Measurements from ENCODE around the gene KIF13A.
"Not testable (repeated sequence)": the region's sequence is repeated elsewhere in the genome, so short reads cannot be mapped to it uniquely, and the experiment has no call there.

KIF13A gene

DNA sequence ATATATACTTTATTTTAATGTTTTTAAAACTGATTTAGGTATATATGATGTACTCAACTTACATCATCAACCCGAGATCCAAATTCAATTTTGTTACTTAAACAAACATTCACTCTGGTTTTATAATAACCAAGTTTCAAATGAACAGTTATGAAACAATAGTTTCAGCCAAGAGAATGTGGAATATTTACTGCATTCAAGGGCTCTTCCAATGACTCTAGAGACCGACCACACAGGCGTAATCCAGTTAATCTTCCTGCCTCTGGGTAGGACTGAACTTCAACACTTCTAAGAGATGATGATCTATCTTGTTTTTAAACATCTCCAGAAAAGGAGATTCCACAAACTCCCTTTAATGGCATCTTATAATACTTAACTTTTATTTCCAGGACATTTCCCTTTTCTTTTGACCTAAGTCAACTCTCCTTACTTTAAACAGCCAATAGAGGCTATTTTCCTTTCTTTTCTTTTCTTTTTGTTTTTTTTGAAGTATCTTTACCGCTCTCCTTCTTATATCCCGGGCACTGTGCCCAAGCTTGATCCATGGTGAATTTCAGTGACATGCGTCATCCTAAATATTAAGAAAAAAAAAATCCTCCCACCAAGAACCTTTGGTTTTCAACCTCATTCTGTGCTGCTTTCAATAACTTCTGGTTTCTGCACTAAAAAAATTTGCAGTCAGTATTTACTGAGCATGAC is 110.1 kb downstream of the KIF13A start:
- no peak for DNase-seq (ENCODE audit: low read depth in 2 of 3, low spot score in 2 of 3)

GRCh38 chr6:17874753-17875152 is 112.7 kb downstream of the KIF13A start:
- DNase-seq (ENCODE audit: low read depth in 2 of 3, low spot score in 2 of 3), result no peak

GRCh38 chr6:17872908-17873307 is 114.5 kb downstream of the KIF13A start:
- DNase-seq (ENCODE audit: low read depth in 2 of 3, low spot score in 2 of 3), result no peak

DNA sequence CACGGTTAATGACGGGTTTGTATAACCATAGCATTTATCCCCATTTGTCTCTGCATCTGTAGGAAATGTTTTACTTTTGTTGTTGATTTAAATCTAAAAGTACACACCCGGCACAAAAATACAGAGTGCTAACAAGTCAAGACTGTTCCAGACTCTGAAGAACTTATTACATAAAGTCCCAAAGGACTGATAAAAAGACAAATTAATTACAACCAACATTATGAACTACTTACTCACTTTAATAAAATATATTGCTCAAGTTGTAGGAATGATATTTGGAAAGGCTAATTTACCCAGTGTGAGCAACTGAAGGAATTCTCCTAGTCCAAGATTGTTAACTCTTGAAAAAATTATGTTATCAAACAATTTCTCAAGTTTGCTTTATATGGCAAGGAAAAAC is 115.6 kb downstream of the KIF13A start:
- DNase-seq (ENCODE audit: low read depth in 2 of 3, low spot score in 2 of 3), result no peak

- DNase-seq (ENCODE audit: low read depth in 2 of 3, low spot score in 2 of 3), result no peak
These were observed 116.3 kb downstream of the KIF13A start for GRCh38 chr6:17871189-17871519.

- DNase-seq (ENCODE audit: low read depth in 2 of 3, low spot score in 2 of 3), result no peak
These were observed 116.9 kb downstream of the KIF13A start for GRCh38 chr6:17870300-17871188.

DNA sequence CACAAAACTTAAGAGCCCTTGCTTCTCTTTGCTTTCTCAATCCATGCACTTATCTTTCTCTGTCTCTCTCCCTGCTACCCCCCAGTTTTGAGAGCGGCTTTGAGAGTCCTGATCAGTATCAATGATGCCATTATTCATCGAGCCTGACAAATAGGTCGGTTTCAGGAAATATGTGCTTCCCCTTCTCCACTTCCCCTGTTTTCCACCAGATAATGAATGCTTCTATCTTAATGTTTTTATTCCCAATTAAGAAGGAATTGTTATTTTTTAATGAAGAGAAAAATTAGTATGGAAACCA is 117.7 kb downstream of the KIF13A start:
- DNase-seq (ENCODE audit: low read depth in 2 of 3, low spot score in 2 of 3), result no peak

- no peak for DNase-seq (ENCODE audit: low read depth in 2 of 3, low spot score in 2 of 3)
These were observed 118.3 kb downstream of the KIF13A start for GRCh38 chr6:17869010-17869752.

DNA sequence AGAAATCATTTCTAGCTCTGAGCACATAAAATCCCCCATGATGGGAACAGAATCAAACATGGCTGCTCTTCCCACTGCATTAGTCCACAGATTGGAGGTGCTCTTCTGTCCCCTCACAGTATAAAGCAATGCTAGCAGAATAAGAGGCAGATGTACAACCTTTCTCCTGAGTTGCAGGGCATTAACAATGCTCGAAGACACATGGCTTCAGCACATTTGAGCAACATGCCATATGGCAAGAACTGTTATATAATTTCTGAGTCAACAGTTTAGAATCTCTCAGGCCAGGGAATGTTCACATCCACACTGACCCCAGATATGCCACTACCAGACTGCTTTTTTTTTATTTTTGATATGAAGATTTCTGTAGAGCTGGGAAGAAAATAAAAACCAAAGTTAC is 119.6 kb downstream of the KIF13A start:
- no peak for DNase-seq (ENCODE audit: low read depth in 2 of 3, low spot score in 2 of 3)

GRCh38 chr6:17866876-17867444 is 120.5 kb downstream of the KIF13A start:
- no peak for DNase-seq (ENCODE audit: low read depth in 2 of 3, low spot score in 2 of 3)

- no peak for DNase-seq (ENCODE audit: low read depth in 2 of 3, low spot score in 2 of 3)
These were observed 121.4 kb downstream of the KIF13A start for GRCh38 chr6:17865798-17866725.

GRCh38 chr6:17865243-17865642 is 122.2 kb downstream of the KIF13A start:
- DNase-seq (ENCODE audit: low read depth in 2 of 3, low spot score in 2 of 3), result no peak

DNA sequence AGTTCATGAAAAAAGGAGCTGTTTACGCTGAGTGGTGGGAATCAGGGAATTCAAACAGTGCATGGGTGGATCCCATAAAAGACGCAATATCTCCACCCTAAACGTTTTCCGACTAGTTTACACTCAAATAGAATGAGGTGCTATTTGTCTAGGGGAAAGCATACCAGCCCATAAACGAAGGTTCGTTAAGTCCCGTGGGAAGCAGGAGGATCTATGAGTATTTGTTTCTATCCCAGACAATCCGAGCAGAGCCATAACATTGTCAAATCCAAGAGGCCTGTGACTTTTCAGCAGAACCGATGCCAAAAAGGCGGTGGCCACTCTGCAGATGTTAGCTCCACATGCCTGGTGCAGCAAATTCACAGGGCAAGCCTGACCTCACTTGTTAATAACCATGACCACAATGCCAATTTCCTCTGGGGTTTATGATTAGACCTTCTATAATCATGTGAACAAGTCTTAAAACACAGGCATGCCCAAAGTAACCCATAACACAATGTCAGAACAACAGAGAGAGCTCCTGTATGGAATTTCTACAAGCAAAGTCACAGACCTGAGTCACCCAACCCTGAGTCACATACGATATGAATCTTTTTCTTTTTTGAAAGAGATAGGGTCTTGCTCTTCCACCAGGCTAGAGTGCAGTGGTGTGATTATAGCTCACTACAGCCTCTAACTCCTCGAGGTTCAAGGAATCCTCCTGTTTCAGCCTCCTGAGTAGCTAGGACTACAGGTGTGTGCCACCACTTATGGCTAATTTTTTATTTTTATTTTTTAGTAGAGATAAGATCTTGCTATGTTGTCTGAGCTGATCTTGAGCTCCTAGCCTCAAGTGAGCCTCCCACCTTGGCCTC is 123.3 kb downstream of the KIF13A start:
- no peak for DNase-seq (ENCODE audit: low read depth in 2 of 3, low spot score in 2 of 3)

- no peak for DNase-seq (ENCODE audit: low read depth in 2 of 3, low spot score in 2 of 3)
These were observed 126.1 kb downstream of the KIF13A start for GRCh38 chr6:17861361-17861760.

DNA sequence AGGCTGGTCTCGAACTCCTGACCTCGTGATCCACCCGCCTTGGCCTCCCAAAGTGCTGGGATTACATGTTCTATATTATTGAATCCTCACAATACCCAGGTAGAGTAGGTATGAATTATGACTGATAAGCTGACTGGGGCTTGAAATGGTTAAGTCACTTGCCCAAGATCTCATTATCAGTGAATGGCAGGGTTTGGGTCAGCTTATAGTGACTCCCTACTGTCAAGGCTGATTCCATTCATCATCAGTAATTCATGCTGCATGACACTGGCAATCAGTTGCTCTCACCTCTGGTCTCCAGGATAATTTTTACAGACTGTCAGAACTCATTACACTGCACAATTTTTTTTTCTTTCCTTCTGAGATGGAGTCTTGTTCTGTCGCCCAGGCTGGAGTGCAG is 127.6 kb downstream of the KIF13A start:
- no peak for DNase-seq (ENCODE audit: low read depth in 2 of 3, low spot score in 2 of 3)

- DNase-seq (ENCODE audit: low read depth in 2 of 3, low spot score in 2 of 3), result no peak
These were observed 128.9 kb downstream of the KIF13A start for GRCh38 chr6:17858584-17858983.

GRCh38 chr6:17857188-17857587 is 130.2 kb downstream of the KIF13A start:
- not testable (repeated sequence) for DNase-seq (ENCODE audit: low read depth in 2 of 3, low spot score in 2 of 3)

- no peak for DNase-seq (ENCODE audit: low read depth in 2 of 3, low spot score in 2 of 3)
These were observed 131.1 kb downstream of the KIF13A start for GRCh38 chr6:17856306-17856705.

DNA sequence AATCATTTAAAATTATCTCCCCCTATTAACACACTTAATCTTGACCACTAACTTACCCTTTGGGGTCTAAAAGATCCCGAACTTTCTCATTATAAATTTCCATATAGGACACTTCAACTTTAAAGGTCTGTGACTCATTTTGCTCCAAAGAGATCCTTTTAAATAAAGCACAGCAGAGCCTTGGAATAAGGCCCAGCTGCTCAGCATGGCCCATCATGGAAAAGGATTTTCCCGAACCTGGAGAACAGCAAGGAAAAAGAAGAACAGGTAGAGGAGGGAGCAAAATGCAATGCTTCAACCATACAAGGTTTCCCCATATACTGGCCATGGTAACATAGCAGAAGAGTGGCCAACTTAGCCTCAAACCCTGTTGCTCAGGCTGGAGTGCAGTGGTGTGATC is 132.1 kb downstream of the KIF13A start:
- DNase-seq (ENCODE audit: low read depth in 2 of 3, low spot score in 2 of 3), result no peak

GRCh38 chr6:17853533-17853932 is 133.9 kb downstream of the KIF13A start:
- no peak for DNase-seq (ENCODE audit: low read depth in 2 of 3, low spot score in 2 of 3)

Data from activated CD8-positive, alpha-beta memory T cell treated with anti-CD3 and anti-CD28 coated beads for 48 hours (primary cell).